NCI-H1048 (cell line): Measurements from ENCODE around the gene RHBDD3.

Source experiments
- DNase-seq: peaks from one replicate; lab custom pipeline; 2025; lab: John Stamatoyannopoulos, UW

RHBDD3 gene

GRCh38 chr22:29306175-29306834 is 38.5 kb upstream of the RHBDD3 start, which contains the start of gene GAS2L1:
Gene GAS2L1 (plus strand): TSS chr22:29306650. CDS start chr22:29308106, 1,456 bp downstream.
- no peak for DNase-seq

- no peak for DNase-seq
These were observed 38.0 kb upstream of the RHBDD3 start for GRCh38 chr22:29305836-29306174.

GRCh38 chr22:29302681-29303465 is 35.1 kb upstream of the RHBDD3 start:
- DNase-seq = no peak

DNA sequence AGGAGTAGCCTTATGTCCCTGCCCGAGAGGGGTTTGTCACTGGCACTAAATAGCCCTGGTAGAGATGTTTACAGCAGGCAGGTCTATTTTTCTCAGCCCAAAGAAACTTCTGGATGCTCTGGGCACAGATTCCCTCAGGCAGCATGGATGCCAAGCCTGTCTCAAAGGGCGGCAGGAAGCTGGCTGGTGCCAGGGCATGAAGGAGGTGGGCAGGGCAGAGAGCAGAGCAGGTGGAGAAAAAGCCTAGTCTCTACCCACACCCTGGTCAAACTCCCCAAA is 34.6 kb upstream of the RHBDD3 start:
- no peak for DNase-seq

DNA sequence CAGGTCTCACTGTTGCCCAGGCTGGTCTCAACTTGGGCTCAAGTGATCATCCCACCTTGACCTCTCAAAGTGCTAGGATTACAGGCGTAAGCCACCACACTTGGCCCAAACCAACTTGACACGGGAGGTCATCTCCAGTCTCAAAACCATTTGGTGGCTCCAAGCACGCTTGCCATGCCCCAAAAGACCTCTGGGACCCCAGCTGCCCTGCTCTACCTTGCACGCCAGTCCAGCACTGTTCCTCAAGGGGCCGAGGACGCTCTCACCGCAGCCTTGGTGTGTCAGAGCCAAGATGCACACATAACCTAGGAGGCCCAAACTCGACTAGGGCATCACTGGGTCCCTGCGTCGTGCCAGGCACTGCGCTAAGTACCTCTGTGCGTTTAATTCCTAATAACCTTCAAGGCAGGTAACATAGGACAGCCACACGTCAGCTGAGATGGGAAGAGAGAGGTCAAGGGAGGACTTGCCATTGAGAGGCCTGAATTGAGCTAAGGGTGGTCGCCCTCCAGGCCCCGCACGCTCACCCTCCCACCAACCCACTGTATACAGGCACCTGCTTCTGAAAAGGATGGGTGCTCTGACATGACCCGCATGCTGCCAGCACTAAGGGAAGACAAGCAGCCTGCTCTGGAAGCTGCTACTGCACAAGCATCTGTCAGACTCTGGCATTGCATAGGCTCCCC is 34.1 kb upstream of the RHBDD3 start:
- DNase-seq = no peak

DNA sequence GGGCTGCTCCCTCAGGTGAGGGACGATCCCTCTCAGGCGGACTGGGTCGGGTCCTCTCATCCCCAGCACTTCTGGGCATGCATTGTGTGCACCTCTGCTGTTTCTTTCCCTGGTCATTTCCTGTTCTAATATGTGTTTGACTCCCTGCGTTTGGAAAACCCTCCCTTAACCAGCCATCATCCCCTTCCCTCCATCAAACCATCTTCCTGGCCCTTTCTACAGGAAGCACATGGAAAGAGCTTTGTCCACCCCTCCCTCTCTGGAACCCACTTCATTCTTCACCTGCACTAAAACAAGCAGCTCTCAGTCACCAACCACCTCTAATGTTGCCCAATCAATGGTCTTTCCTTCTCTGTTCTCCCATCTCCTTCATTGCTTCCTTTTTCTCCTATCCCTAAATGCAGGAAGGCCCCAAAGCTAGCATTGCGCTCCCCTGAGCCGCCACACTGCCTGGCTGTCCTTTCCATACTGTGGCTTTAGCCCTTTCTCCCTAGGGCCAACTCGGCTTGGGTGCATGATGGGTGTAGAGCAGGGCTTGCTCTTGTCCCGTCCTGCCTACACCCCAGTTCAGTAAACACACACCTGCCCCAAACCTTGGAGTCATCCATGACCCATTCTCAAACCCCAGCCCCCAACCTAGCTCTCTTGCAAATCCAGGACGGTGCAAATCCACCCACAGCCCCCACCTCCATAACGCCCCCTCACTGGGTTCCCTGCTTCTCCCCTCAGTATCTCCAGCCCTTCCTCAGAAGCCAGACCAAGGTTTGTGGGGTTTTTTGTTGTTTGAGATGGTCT is 33.2 kb upstream of the RHBDD3 start:
- DNase-seq = no peak

DNA sequence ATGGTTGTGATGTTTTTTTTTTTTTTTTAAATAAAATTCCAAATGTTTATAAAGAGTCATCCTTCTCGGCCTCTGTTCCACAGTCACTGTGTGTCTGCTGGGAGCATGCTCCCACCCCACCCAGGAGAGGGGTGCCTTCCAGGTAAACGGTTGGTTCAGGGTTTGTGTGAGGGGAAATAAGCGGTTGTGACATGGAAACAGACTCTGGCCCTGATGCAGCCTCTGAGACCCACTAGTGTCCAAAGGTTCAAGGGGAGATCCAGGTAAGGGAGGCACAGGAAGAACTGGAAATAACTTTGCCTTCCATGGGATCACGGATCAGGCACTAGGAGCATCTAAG is 32.7 kb upstream of the RHBDD3 start:
- DNase-seq = no peak

DNA sequence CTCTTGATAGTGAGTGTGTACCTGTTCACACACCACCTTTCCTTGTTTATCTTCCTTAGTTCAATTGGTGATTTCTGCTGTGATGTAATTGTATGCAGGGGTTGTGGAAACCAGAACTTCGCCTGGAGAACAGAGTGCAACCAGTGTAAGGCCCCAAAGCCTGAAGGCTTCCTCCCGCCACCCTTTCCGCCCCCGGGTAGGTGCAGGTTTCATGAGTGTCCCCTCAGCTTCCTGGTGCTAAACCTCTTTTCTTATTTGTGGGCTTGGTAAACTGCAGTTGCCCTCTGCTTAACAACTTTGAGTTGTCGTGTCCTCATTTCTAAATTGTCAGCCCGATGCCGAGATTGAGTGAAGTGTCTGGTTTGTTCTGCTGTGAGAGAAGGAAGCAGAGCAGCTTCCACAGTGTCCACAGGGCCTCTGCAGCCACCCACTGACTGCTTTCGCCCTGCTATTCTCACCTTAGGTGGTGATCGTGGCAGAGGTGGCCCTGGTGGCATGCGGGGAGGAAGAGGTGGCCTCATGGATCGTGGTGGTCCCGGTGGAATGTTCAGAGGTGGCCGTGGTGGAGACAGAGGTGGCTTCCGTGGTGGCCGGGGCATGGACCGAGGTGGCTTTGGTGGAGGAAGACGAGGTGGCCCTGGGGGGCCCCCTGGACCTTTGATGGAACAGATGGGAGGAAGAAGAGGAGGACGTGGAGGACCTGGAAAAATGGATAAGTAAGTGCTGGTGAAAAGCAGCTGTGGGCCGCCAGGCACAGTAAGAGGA is 31.5 kb upstream of the RHBDD3 start:
- DNase-seq = no peak

GRCh38 chr22:29298641-29299040 is 30.9 kb upstream of the RHBDD3 start:
- no peak for DNase-seq

DNA sequence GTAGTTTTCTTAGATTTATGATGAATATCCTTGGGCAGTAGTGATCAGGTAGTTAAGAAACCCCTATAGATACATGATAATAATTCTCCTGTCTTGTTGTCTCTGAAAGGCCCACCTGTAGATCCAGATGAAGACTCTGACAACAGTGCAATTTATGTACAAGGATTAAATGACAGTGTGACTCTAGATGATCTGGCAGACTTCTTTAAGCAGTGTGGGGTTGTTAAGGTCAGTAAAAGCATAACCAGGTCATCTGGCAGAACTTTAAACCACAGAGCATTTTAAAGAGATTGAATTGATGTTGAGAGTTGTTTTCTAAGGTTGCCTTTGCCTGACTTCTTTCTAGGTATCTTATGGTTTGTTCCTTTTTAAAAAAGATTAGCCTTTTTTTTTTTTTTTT is 24.6 kb upstream of the RHBDD3 start:
- no peak for DNase-seq

DNA sequence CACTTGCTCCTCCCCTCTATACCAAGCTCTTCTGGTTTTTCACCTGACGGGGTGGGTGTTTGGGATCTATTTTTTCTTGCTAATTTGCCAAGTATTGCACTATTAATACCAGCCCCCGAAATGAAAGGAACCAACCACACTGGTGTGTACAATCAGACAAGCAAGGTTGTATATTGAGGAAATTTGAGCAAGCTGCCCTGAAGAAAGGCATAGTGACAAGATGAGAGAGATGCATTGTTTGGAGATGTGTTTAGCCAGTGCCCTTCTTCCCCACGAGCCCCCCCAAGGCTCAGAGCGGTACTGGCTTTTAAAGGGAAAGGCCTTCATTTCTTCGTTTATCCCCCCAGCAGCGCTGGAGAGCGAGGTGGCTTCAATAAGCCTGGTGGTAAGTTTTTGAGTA is 23.4 kb upstream of the RHBDD3 start:
- no peak for DNase-seq

GRCh38 chr22:29290061-29290460 is 22.3 kb upstream of the RHBDD3 start:
- no peak for DNase-seq

DNA sequence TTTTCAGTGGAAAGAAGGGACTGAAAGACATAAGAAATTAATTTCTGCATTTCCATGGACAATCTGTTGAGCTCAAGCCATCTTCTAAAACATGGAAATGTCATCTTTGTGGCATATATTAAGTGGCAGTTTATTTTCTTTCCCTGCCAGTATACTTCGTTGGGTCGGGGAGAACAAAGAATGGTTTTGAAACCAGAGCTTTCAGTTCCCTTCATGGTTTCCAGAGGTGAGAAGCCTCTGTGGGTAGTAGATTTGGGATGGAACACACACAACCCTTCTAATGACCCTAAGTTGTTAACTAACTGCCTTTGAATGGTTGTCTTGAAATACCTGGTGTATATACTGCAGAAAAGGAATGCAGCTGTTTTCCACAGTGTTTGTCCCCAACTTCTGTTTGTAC is 21.1 kb upstream of the RHBDD3 start:
- DNase-seq = no peak

DNA sequence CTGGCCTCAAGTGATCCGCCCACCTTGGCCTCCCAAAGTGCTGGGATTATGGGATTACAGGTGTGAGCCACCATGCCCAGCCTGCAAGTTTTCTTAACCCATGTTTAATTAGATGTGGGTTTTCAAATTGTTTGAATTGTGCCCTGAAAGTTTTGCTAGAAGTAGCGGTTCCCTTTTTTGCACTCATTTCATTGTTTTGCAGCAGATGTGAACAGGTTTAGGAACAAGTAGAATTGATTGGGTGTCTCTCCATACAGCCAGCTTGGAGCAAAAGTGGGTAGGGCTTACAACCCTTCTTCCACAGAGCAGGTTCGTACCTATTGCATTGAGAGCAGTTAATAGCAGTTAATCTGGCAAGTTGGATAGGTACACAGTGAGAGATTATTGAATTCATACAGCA is 16.4 kb upstream of the RHBDD3 start:
- no peak for DNase-seq

- DNase-seq = no peak
These were observed 10.1 kb upstream of the RHBDD3 start for GRCh38 chr22:29277927-29278326.

DNA sequence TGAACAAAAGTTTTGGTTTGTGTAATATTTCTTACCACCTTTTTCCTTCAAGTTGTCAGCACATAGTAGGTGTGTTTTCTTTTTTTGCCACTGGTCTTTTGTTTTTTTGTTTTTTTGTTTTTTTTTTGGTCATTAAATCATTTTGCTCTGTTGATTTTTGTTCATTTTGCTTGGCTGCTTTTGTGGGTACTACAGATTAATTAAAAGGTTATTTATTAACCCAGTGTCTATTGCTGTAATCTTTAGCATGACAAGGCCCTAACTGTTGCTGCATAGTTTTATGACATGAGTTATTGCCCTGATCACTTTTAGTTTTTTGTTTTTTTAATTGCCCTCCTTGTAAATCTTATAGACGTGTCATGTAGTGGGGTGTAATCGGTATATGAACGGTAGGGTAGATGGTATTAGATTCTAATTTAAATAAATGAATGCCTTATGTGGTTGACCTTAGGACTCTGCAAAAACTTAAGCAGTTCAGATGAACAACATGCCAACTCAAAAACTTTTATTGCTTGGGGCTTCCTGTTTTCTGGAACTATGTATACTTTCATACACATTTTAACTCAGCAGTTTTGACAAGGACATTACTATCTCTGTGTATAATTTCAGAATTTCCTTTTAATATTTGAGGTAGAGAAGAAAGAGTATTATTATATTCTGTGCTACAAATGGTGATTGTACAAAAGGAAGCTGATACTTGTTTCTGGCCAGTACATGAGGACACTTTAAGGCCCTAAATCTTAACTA is 8.2 kb upstream of the RHBDD3 start:
- DNase-seq = no peak

- DNase-seq = no peak
These were observed 7.4 kb upstream of the RHBDD3 start for GRCh38 chr22:29275167-29275566.

GRCh38 chr22:29272624-29273023 is 4.8 kb upstream of the RHBDD3 start:
- no peak for DNase-seq

- DNase-seq = no peak
These were observed 2.9 kb upstream of the RHBDD3 start for GRCh38 chr22:29270475-29271271.

DNA sequence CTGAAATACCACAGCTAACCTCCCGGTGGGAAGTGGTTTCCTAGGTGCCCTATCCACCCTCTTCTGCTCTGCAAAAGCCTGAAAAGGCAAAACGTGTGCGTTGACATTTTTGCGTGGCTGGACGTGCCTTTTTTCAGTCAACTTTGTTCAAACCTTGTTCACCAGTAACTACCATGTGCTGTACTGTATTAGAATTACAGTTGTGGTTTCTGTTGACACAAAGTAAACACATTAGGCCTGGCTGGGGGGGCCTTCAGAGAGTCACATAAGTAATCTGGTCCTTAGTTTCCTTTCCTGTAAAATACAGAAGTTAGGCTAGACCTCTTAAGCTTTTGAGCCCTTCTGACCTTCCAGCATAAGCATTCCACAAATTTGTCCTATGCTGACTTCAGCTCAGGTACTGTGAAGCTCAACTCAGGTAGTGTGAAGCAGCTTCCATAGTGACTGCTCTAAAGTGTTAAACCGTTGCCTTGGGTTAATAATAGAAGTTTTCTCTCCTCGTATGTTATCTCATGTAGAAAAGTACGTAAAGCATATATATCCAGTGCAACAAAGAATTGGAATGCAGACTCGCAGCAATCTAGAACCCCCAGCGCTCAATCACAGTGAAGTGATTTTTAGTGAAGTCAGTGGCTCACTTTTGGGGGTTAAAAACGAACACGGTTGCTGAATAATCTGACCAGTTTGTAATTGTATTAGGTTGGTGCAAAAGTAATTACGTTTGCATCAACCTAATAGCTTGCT is 2.1 kb upstream of the RHBDD3 start:
- no peak for DNase-seq
